RWPE1 (cell line): ENCODE measurements around the gene ATP8A2.

Experiments used
- CTCF ChIA-PET: fragments of 350-600 bp; sonication (Branson Sonifier 250); formaldehyde crosslinking; extraction: SDS; loops from one replicate; lab custom pipeline; 2021; lab: Yijun Ruan, JAX
- POLR2A ChIA-PET: fragments of 400-600 bp; formaldehyde crosslinking; extraction: SDS; loops from one replicate; lab custom pipeline; 2020; ENCODE audit warnings: antibody characterized with exemption; ENCODE audit not compliant: low non-redundant PET; lab: Yijun Ruan, JAX
- DNase-seq: peaks from one replicate; pipeline ENCODE4 v3.0.0; 2012; ENCODE audit warnings: low spot score
- H3K27ac ChIP-seq: fragments of 450-650 bp; 2 replicates; pipeline ENCODE4 v1.5.1; 2017
- CTCF ChIP-seq: fragments of 450-650 bp; conservative IDR thresholded peaks from 2 replicates; pipeline ENCODE4 v1.5.1; 2017; ENCODE audit warnings: low read depth, mild to moderate bottlenecking

The ATP8A2 gene

GRCh38 chr13:25602176-25602575 is 230.4 kb downstream of the ATP8A2 start:
- POLR2A ChIA-PET = no interaction called here
- no peak for TF ChIP-seq CTCF
- CTCF ChIA-PET = no interaction called here
- DNase-seq = no peak
- H3K27ac ChIP-seq = no peak overlapping the region

- H3K27ac ChIP-seq = no peak overlapping the region
- ChIA-PET POLR2A (no interaction called here), CTCF (interaction anchor here (0.6 kb wide), 1 partner anchor 278 kb away, joined by 3 read pairs; no protein-coding TSS in a partner anchor)
- no peak for DNase-seq
- no peak for TF ChIP-seq CTCF
Measured at GRCh38 chr13:25604106-25604505, 232.3 kb downstream of the ATP8A2 start.

GRCh38 chr13:25607096-25607495 is 235.3 kb downstream of the ATP8A2 start:
- POLR2A ChIA-PET = no interaction called here
- no peak for TF ChIP-seq CTCF
- no peak for DNase-seq
- CTCF ChIA-PET = no interaction called here
- H3K27ac ChIP-seq = no peak overlapping the region

GRCh38 chr13:25608181-25608580 is 236.4 kb downstream of the ATP8A2 start:
- DNase-seq = no peak
- no peak overlapping the region for H3K27ac ChIP-seq
- CTCF ChIA-PET = no interaction called here
- POLR2A ChIA-PET = no interaction called here
- no peak for TF ChIP-seq CTCF

GRCh38 chr13:25616674-25617073 is 244.9 kb downstream of the ATP8A2 start:
- ChIA-PET CTCF (no interaction called here), POLR2A (no interaction called here)
- TF ChIP-seq CTCF = no peak
- no peak overlapping the region for H3K27ac ChIP-seq
- no peak for DNase-seq

GRCh38 chr13:25619897-25620296 is 248.1 kb downstream of the ATP8A2 start:
- ChIA-PET POLR2A (no interaction called here), CTCF (interaction anchor here (0.6 kb wide), 1 partner anchor 235 kb away, joined by 3 read pairs; no protein-coding TSS in a partner anchor)
- TF ChIP-seq CTCF = no peak
- H3K27ac ChIP-seq = no peak overlapping the region
- DNase-seq = no peak

GRCh38 chr13:25625414-25625813 is 253.6 kb downstream of the ATP8A2 start:
- no peak for DNase-seq
- TF ChIP-seq CTCF = no peak
- ChIA-PET CTCF (no interaction called here), POLR2A (no interaction called here)
- H3K27ac ChIP-seq = no peak overlapping the region
